SKM-1 (cell line): Measurements from ENCODE around the gene CEP112.
"Not testable (repeated sequence)": the region's sequence is repeated elsewhere in the genome, so short reads cannot be mapped to it uniquely, and the experiment has no call there.

ENCODE experiments used
- DNase-seq: peaks from one replicate; lab custom pipeline; 2025; ENCODE audit not compliant: unreplicated experiment; lab: John Stamatoyannopoulos, UW

CEP112 gene

DNA sequence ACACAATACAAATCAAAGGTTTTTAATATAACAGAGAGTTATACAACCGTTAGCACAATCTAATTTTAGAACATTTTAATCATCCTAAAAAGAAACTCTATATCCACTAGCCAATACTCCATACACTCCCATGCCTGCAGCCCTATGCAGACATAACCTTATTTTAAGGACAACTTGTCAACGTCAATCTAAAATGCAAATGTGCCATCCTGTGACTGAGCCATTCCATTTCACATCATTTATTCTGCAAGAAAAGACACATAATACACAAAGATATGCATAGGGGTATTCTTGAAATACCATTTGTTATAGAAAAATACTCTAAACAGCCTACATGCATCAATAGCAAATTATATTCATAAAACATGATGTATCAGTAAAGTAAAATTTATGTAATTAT lies 106.7 kb downstream of the CEP112 start:
- DNase-seq: no peak

DNA sequence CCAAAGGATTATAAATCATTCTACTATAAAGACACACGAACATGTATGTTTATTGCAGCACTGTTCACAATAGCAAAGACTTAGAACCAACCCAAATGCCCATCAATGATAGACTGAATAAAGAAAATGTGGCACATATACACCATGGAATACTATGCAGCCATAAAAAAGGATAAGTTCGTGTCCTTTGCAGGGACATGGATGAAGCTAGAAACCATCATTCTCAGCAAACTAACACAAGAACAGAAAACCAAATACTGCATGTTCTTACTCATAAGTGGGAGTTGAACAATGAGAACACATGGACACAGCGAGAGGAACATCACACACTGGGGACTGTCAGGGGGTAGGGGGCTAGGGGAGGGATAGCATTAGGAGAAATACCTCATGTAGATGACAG lies 111.3 kb downstream of the CEP112 start:
- DNase-seq: not testable (repeated sequence)

DNA sequence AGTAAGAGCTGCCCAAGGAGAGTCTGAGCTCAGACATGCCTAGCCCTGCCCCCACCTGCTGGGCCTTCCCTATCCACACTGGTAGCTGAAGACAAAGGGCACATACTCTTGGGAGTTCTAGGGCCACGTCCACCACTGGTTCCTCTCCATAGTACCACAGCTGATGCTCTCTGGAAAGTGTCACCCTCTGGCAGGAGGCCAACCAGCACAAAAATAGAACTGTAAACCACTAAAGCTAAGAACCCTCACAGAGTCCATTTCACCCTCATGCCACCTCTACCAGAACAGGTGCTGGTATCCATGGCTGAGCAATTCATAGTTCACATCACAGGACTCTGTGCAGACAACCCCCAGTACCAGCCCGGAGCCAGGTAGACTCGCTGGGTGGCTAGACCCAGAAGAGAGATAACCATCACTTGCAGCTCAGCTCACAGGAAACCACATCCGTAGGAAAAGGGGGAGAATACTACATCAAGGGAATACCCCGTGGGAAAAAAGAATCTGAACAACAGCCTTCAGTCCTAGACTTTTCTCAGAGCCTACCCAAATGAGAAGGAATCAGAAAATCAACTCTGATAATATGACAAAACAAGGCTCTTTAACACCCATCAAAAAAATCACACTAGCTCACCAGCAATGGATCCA lies 115.3 kb downstream of the CEP112 start:
- no peak for DNase-seq

DNA sequence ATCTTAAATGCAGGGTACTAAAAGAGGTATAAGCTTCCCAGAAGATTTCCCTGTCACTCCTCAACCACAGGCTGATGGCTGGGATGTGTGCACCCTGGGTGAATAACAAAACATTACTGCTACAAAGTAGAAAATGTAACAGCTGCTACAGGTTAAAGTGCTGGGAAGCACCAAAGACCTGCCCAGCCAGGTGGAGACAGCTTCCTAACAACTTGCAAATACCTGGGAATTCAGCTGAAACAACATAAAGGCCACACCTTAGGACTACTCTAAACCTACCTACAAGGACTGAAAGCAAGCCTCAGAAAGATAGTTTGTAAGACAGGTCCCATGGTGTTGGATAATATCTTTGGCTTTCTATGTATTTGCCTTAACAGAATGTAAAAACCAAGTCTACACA lies 118.5 kb downstream of the CEP112 start:
- DNase-seq: no peak

DNA sequence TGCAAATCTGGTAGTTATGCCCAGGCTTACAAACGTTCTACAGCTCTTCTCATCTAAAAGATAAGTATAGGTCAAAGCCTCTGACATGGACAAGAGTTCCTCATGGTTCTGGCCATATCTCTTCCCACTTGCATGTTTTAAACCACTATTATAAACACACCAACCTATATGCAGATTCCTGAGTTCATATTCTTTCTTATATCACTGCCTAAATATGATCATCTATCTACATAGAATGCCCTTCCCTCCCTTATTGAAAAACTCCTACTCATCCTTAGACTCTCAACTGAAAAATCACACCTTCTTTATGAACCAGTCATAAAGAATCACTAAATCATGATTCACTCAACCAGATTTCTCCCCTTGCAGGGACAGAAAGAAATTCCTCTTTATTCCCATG lies 128.2 kb downstream of the CEP112 start:
- no peak for DNase-seq

DNA sequence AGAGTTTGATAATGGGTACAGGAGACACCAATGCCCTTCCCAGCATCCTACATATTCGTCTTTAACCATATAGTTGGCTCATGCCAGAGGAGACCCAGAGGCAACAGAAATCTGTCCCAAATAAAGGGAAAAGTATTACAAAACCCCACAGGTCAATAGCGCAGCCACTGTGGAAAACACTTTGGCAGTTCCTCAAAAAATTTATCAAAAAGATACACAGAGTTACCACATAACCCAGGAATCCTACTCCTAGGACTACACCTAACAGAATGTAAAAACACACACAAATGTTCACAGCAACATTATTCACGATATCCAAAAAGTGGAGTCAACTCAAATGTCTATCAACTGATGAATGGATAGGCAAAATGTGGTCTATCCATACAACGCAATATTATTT lies 135.8 kb downstream of the CEP112 start:
- no peak for DNase-seq

DNA sequence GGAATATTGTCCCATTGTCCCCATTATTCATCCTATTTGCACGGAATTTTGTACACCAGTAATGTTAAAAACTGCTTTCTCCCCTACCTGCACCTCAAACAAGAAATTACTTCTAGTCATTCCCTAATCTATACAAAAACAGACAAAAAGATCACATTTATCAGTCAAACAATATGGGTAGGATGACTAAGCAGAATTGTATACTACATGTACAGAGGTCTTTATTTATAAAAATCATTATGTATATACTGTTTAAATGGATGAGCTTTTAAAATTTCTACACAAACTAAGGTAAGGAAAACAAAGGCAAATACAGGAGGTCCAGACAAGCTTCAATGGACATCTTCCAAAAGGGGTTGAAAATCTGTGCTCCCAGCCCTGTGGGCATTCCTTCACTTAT lies 137.7 kb downstream of the CEP112 start:
- no peak for DNase-seq

DNA sequence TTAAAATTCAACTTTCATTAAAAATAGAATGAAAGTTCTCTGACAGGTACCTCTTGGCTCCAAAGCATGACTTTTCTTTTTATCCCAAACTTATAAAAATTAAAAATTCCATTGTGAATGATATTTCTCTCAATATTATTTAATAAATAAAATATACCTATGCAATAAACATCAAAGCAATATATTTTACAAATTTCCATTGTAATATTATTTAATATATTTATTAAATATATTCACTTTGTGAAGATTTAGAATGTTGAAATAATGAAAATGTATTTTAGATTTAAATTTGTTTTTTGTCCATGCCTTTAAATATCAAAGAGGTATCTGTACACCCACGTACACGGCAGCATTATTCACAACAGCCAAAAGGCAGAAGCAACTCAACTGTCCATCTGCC lies 147.8 kb downstream of the CEP112 start:
- no peak for DNase-seq

DNA sequence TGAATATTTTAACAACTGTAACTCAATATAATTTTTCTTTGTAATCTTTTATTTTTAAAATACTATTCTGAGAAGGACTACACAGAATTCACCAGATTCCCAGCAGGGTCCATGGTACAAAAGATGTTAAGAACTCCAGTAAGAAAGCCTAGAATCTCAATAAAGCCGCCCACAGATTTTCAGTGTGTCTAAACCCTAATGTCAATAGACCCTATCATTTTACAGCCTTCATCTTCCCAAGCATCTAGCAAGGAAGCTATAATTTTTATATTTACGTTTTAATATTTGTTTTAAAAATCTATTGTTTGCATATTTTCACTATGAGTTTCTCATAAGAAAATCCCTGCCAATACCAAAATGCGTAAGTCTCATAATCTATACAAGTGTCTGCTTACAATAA lies 148.5 kb downstream of the CEP112 start:
- no peak for DNase-seq

DNA sequence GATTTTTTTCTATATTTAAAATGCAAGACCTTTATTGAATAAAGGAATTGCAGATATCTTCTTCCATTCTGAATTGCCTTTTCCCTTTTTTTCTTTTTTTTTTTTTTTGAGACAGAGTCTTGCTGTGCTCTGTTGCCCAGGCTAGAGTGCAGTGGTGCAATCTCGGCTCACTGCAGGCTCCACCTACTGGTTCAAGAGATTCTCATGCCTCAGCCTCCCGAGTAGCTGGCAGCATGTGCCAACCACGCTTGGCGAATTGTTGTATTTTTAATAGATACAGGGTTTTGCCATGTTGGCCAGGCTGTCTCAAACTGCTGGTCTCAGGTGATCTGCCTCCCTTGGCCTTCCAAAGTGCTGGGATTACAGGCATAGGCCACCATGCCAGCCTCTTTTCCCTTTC lies 151.5 kb downstream of the CEP112 start:
- DNase-seq: no peak

DNA sequence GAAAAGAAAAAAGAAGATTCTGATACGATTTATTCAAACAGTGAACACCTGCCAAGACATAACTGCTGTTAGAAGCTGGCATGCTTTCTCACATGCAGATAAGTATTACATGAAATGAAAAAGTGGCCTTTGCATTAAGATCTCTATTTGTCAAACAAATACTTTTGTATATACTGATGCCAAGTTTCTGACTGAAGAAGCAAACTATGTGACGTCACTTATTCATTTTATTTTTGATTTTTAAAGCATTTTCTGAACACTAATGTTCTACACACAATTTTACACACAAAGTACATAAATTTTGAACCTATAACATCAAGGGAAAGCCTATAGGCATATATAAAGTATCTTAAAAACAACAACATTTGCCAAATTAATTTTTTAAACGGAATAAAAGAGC lies 153.8 kb downstream of the CEP112 start:
- DNase-seq: no peak

DNA sequence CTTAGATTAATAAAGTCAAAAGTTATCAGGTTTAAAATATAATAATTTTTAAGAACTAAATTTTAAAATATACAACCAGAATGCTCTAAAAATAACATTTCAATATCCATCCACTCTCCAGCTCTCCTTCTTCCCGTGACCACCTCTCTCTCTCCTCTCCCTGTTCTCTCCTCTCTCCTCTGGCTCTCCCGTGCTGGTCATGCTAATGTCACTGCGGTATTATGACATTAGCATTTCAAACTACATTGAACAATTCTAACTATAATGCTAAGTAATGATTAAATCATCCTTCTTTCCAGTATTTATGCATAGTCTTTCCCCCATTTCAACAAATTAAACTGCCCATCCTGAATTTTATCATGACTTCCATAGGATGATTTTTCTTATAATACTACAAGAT lies 154.7 kb downstream of the CEP112 start:
- DNase-seq: no peak

DNA sequence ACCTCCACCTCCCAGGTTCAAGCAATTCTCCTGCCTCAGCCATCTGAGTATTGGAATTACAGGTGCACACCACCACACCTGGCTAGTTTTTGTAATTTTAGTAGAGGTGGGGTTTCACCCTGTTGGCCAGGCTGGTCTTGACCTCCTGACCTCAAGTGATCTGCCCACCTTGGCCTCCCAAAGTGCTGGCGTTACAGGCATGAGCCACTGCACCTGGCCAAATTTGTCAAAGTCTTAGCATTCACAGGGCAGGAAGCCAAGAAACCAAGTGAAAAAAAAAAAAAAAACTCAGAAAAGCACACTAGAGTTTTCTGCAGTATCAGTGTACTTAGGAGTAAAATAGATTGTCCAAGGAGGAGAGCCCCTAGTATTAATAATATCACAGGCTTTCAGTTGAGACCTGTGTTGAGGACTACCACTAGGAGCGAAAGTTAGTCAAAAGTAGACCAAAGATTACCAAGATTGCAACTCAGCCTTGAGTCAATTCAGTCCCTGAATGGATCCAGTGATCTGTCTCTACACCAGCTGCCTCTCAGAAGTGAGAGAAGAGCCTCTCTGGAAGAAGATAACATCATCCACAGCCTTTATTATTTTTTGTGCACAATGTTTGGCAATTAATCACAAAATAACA lies 159.7 kb downstream of the CEP112 start:
- DNase-seq: no peak

DNA sequence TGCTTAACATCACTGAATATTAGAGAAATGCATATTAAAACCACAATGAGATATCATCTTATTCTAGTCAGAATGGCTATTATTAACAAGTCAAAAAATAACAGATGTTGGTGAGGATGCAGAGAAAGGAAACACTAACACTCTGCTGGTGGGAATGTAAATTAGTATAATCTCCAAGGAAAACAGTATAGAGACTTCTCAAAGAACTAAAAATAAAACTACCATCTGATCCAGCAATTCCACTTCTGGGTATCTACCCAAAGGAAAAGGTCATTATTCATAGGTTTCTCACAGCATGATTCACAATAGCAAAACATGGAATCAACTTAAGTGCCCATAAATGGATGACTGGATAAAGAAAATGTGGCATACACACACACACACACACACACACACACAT lies 166.4 kb downstream of the CEP112 start:
- no peak for DNase-seq

DNA sequence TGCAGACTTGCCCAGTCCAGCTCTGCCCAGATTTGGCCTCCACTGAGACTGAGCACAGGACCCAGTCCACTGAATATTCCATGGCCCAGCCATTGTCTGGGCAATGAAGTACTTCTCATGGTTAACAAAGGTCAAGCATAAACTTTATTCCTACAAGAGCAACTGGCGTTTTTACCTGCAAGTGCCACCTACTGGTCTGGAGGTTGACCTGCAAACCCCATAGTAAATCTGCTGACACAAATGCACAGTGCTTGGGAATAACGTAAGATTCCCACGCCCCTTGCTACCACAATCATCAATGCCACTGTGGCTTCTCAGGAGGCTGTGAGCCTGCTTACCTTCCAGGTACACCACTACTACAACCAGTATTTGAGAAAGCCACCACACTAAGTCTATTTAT lies 170.2 kb downstream of the CEP112 start:
- DNase-seq: no peak

DNA sequence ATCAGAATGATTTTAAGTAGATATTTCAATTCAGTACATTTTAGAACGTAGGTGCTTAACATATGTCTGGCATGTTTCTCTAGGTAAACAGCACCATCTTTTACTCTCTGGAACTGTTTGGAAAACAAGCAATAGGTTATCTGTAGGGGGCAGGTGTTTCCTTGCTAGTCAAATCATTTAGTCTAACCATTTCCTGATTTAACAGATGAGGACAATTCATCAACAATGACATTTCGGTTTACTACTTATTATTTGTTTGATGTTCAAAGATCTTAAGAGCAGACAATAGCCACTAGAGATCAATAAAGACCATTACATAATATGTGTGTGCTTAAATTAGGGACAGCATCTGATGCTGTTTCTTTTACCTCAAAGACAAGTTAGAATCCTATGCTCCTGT lies 173.1 kb downstream of the CEP112 start:
- DNase-seq: no peak

DNA sequence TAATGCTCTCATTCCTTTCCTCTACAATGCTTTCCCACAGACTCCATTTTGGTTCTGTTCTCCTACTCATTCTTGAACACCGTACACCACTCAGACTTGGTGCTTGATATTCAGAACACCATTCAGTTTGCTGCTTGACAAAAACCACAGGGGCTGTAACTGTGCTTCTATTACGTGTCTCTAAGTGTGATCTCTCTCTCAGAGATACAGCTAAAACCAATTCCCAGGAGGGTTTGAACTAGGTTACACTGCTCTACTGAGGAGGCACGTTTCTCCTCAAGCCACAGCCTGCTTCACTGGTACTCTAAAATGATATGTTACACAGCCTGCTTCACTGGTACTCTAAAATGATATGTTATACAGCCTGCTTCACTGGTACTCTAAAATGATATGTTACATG lies 175.7 kb downstream of the CEP112 start:
- DNase-seq: no peak

DNA sequence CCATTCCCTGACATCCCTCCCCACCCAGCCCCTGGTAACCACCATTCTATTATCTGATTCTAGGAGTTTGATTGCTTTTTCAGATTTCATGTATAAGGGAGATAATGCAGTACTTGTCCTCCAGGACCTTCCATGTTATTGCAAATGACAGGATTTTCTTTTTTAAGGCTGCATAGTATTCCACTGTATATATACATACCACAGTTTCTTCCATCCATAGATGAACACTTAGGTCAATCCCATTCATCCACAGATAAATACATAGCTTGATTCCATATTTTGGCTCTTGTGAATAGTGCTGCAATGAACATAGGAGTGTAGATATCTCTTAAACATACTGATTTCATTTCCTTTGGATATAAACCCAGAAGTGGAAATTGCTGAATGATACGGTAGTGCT lies 183.3 kb downstream of the CEP112 start:
- no peak for DNase-seq

DNA sequence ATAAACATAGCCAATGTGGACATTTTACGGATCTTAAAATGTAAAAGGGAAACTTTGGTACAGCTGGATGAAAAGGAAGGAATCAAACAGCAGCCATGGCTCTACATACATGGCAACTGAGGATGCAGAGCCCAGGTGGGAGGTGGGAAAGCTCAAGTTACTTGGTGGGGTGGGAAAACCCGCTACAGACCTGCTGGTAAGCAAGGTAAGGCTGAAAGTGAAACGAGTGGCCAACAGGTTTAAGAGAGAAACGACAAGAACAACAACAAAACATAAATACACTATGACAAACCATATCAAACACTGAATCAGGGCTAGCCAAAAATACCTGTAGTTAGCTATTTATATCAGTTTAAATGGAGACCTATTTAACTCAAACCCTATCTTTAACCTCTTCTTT lies 185.3 kb downstream of the CEP112 start:
- no peak for DNase-seq

DNA sequence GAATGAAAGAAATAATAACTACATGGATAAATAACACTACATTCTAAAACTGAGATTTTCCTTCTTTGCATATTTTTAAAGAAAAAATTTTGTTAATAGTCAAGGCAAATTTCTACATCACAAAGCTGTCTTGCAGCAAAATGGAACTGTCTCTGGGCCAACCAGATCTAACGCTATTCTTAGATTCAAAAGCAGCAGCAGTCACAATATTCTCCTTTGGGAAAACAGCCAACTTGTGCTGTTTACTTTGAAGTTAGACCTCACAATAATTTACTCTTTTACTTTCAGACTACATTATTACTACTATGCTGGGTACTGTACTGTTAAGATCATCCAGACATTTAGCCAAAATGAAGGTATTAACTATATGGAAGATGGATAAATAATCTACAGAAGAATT lies 189.1 kb downstream of the CEP112 start:
- no peak for DNase-seq

DNA sequence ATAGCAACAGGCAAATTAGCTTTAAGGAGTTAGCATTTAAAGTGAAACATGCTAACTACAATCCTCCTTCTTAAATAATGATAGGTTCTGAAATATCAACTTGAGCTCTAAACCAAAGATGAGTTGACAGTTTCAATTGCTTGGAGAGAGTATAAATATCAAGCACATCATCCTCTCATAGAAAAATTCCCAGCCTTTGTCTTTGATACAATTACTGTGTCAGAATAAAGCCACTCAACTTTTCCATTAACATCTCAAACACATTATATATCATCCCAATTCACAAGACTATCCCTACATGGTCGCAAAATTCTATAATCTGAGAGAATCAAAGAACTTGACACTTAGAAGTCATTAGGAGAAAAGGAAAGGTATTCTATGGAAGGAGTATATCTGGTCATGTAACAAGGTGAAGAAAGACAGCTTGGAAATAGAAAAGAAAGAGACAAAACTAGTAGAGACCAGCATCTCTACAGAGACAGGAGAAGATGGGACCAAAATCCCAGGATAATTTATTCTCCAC lies 189.8 kb downstream of the CEP112 start:
- DNase-seq: no peak

DNA sequence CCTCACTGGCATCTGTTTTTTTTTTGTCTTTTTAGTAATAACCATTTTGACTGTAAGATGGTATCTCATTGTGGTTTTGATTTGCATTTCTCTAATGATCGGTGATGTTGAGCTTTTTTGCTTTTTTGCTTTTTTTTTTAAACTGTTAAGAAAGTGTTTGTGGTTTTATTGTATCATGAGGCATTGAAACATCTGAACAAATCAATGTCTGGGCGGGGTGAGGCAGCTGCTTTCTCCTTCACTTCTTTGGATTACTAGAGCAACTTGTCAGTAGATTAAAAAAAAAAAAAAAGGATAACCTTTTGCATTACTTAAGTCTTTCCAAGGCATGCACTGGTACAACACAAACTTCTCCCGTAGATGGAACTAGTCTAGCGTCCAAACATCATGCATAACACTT lies 191.7 kb downstream of the CEP112 start:
- DNase-seq: no peak

DNA sequence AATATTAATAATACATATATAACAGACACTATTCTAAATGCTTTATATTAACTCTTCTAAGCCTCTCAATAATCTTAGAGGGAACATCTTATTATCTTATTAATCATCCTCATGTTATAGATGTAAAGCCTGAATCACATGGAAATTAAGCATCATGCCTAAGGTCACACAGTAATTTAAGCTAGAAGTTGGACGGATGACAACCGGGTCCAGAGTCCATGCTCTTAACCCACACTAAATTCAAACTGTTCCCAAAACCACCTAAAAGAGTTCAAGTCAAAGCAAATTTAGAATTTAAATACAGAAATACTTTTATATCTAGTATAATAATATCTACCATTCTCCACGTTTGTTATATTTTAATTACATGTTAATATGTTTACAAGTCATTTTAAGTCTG lies 193.3 kb downstream of the CEP112 start:
- DNase-seq: no peak
